Fibroblast of skin of left quadriceps (primary cell): Measurements from ENCODE around the gene FCRL1.

ENCODE experiments used
- DNase-seq, 2 experiments: peaks; one replicate each; pipeline ENCODE4 v3.0.0-alpha.2; 2013; ENCODE audit warnings: low read depth in 2 of 2

FCRL1 gene

DNA sequence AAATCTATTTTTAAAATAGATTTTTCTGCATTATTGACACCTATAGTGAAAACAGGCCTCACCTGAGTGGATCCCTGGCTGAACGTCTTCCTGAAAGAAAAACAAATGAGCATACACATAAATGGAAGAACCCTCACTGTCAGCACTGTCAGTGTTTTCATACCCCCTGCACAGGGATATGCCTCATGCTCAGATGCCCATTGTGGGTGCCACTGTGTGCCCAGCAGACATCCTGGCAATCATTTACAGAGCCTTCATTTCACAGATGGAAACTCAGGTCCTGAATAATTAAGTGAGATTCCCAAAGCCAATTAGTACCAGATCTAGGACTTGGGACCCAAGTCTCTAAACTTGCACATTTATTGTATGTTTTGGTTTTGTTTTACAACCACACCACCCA is 19.9 kb downstream of the FCRL1 start:
- no peak for DNase-seq

DNA sequence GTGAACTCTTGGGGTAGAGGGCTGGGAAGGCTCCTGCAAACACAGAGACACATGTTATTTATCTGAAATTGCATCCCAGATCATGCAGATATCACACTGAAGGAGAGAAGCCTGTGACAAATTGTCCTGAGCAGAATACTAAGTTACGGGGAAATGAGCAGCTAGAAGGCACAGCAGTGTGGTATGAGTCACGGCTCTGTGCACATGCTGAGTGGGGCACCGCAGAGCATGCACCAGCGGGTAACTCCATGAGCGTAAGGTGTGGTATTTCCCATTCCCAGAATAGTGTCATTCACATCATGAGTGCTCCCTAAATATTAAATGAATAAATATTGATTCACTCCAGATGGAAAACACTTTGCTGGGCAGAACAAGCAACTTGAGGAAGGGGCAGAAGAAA is 21.7 kb downstream of the FCRL1 start:
- DNase-seq: no peak

DNA sequence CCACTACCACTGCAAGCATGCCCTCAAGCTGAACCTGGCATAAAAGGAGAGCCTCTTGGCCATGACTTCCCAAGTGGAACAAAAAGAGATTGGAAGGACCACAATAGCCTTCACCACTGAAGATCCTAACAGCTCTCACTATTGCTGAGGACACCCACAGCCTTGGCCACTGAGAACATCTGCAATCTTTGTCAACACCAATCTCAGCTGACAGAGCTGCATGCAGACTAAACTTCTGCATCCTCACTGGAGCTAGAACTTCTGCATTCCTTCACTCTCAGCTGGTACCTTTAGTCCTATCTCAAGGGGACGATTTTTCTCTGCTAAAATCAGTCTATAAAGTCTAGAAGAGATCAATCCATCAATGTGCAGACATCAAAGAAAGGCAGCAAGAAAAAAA is 34.7 kb downstream of the FCRL1 start:
- no peak for DNase-seq

DNA sequence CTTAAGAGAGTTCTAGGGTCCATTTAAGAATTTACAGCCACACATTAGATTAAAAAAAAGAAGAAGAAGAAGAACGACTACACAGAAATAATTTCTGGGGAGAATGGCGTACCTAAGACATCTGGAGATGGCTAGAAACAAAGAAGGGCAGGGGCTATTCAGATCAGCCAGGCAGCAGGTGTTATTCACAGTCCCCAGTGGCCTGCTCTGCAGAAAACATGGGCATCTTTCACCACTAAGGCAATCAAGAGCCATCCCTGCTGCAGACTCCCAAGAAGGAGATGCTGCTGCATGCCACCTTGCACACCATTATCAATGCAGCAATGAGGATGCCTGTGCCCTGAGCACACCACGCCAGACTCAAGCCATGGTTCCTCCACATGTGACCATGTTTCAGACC is 35.1 kb downstream of the FCRL1 start:
- DNase-seq: no peak

DNA sequence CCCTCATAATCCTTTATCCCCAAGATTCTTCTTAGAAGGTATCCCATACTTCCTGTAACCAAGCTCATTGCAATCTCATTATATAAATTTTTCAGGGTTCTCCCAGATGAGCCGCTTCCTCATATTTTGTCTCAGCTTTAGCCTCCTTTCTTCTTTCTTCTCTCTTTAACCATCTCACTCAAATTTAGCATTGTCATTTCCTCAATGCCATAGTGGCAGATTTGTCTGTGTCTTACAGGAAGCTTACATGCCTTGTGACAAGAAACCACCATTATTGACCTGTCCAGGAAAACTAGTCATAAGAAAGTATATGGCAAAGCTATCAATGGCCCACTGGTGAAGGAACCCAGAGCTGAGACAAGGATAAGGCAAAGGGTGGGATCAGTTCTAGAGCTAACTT is 37.0 kb downstream of the FCRL1 start:
- no peak for DNase-seq

DNA sequence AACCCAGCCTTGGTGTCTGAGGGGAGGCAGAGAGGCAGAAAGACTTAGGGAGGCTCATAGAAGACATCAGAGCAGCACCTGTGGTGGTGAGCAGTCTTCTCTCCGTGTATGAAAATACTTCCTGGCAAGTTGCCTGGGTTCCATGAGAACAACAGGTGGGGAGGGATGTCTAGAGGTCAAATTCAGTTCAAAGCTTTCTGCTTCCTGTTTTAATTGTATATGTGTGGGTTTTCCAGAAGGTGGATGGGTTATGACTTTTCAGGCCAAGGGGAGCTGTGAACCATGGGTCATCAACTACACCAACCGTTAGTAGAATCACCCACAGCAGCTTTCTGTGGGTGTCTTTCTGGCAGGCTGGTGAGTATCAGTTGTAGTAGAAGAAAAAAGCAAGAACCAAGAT is 38.9 kb downstream of the FCRL1 start:
- no peak for DNase-seq

DNA sequence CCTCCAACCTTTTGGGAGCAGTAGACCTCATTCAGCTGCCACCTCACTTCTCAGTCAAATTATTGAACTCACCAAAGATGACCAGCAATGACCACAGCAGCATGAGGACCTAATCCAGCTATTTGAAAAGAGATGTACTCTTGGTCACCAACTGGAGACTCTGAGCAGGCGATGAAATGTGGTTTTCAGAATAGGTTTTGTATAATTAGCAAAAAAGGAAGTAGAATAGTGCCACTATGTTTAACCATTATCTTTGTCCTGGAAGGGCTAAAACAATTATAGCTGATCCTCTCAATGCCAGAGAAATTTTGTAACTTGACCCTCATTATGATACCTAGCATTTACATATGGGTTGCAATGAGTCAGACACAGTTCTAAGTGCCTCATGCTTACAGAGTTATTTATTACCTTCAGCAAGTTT is 42.9 kb downstream of the FCRL1 start, which contains the start of gene FCRL2:
Gene FCRL2, minus strand, starts transcription at position 162 of the 421 bp plus-strand sequence. Its CDS starts 59 bp downstream, at position 103.
- no peak for DNase-seq

DNA sequence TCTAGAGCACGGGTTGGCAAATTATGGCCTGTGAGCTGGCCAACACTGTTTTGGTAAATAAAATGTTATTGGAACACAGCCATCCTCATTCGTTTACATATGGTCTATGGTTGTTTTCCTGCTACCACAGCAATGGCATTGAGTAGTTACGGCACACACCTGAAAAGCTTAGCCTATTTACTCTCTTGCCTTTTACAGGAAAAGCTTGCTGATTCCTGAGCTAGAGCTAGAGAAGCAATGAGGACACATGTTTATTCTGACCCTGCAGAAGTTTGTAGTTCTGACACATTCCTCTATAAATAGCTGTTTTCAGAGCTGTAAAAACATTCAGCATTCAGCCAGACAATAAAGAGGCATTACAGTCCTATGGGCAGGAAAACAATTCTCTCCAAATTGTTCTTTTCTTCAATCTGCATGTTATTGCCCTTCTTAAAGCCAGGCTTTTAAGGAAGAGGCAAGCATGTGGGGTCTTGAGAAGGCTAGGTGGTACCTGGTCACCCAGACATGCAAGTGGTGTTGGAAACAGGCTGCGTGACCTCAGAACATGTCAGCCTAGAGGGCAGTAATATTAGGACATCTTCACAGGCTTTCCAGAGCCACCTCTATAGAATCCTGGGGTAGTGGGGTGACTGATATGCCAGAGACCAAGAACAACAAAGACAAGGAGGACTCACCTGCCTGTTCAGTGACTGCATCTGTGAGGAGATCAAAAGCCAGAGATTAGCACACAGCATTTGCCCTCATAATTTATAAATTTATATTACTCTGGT is 44.6 kb downstream of the FCRL1 start:
- DNase-seq: no peak

DNA sequence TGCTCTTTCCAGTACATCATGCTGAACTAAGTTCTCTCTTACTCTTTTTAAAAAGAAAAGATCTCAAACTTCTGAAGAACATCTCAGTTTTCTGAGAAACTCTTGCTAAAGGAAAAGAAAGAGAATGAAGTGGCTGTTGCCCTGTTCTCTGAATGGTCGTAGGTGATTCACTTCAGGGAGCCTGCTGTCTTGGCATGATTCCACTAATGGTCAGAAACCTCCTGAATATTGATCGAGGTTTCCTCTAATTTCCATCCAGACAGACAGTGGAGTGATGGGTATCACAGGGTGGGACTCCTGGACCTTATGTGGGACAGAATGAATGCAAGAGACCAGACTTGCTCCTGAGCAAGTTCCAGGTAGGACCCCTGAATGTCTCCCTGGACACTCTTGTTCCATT is 45.5 kb downstream of the FCRL1 start:
- no peak for DNase-seq

DNA sequence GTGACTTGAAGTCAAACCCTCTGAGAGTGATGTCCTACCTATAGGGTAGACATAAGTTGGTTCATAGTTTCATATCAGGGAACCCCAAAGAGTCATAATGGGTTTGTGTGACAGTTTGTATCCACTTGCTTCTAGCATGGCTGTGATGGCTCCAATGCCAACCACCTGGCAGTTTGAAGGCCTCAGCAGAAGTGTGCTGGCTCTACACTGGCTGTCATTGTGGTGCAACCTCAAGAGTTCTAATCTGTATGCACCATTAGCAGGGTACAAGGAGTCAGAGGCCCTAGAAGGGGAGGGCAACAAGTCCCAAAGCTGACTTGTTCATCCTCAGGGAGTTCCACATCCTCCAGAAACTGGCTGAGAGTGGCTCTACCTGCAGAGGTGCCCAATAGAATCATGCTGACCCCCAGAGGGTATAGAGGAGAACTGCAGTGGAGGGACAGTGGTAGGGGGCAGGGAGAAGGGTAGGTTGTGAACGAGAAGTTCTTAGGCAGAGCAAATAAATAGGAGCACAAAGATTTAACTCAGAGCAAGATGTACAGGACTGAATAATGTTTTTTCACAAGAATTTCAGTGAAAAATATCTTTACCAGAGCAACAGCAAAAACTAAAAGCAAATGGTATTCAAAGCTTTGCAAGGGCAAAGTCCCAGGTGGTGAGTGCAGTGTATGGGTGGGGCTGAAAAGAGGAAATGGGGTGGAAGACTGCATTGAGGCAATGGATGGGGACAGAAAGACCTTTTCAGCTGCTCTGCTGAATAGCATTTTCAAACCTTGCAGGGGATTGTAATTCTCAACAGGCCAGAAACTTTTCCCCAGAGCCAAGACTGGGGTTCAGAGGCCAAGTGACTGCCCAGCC is 46.2 kb downstream of the FCRL1 start:
- DNase-seq: no peak

DNA sequence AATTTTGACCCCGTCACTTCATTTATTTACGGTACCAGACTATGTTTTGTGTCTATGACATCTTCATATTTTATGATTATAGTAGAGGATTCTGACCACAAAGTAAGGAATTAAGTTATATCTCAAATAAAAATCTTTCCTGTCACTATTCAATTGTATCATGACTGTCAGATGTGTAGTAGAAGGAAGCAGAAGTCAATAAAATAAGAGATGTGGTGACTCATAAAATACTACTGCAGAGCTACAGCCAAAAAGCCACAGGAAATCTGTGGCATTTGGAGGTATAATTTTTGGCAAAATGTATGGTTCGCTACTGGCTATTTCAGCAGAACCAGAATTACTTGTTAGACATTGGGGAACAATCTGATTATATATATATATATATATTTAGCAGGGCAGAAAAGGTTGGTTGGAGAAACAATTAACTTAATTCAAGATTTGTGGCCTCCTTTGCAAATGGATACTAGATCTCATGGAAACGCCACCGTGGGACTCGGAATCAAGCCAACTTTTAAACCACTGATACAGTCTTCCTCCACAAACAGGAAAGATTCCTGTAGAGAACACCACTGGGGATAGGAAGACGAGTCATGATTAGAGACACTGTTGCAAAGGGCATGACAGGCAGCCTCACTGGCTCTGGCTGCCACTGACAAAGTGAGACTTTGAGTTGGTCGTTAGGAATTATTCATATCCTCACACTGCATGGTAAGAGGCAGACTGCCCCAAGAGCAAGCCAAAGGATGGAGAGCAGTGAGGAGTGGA is 48.1 kb downstream of the FCRL1 start:
- no peak for DNase-seq

DNA sequence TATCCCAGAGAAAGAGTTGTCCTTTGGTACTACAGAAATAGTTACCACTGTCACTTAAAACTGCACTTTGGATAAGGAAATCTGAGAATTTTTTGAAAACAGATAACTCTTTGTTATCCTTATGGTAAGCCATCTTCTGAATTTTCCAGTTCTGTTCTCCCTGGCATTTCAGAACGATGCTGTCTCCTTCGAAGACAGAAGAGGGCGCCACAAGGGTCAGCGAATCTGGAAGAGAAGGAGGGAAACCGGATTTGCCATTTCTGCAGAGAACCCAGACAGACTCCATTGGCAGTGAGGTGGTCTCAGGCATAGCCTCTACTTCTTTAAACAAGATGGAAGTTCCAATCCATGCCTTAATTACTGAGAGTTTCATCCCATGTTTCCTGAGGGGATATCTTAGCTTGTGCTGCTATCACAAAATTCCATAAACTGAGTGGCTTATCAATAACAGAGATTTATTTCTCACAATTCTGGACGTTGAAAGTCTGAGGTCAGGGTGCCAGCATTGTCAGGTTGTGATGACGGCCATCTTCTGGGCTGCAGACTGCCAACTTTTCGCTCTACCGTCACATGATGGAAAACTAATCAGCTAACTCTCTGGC is 49.4 kb downstream of the FCRL1 start:
- no peak for DNase-seq

DNA sequence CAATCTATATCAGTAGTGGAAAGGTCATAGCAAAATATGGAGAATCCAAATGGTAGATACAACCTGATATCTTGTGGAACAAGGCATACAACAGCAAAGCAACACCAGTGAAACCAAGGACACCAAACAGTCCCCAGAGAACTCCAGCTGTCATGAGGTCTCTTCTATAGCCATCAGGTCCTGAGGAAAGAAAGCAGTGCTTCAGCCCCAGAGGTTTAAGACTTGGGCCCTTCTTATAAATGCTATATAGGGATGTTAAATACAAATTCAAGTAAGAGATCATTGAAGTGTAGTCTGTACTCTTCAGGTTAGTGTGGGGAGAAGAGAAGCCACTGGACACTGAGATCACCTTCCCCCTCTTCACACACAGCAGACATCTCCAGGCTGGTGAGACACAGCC is 53.1 kb downstream of the FCRL1 start:
- no peak for DNase-seq

DNA sequence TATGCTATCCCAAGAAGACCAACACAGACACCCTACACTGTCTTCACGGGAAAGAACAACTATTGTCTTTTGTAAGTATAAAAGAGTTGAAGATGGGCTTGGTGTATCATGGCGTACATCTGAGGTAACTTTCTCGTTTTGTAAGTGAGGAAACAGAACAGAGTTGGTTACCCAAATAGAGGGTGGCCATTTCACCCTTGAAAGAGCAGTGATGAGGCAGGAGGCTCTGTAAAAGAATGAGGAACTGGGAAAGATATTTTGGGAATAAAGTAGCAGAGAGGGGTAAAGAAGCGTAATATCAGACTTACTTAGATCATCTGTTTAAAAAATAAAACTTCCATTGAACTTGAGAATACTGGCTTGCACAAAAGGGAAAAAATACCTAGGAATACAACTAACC is 61.9 kb downstream of the FCRL1 start:
- DNase-seq: no peak

DNA sequence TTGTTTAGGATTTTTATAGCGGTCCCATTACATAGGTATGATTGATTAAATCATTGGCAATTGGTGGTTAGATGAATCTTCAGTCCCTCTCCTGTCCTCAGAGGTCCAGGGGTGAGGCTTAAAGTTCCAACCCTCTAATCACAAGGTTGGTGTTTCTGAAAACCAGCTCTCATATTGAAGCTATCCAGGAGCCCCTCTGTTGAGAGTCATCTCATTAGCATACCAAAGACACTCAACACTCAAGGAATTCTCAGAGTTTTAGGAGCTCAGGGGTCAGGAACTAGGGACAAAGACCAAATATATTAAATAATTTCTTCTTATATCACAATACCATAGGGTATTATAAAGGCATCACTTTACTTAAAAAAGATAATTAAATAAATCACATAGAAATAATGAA is 66.3 kb downstream of the FCRL1 start:
- DNase-seq: no peak

DNA sequence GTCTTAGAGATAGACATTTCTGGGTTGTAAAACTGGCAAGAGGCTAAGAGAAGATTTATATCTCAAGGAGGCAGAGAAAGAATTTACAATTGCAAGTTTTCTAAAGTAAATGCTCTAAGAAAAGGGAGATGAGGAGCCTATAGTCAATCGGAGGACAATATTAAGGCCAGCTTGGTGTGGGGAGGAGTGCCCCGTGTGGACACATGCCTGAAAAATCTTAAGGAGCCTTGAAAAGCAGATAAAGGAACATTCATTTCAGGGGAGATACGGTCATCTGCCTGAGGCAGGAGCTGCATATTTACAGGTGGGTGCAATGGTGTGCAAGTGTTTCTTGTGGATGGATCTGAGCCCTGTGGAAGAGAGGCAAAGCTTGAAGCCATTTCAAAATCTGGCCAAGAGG is 68.6 kb downstream of the FCRL1 start:
- no peak for DNase-seq

DNA sequence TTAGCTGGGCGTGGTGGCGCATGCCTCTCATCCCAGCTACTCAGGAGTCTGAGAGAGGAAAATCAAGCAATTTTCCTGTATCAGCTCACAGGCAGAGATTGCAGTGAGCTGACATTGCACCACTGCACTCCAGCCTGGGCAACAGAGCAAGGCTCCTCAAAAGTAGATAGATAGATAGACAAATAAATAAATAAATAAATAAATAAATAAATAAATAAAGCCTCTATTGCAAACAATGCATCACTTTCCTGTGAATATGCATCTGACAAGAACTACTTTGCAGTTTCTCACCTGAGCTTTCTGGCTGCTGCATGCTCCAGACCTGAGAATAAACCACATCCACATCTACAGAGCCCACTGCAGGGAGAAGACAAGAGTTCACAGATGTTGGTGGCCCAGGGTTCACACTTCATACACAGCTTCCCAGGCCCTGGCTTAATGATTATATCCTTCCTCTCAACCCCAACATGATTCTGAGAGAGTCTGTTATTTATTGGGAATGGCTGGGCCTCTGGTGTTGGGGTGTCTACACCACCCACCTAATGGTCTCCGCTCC is 71.6 kb downstream of the FCRL1 start:
- no peak for DNase-seq
